ENCODE data around the gene CDC45. TPM values are rescaled to one million over a fixed set of nuclear protein-coding genes. Genes with fewer than 3 reads are reported as not detected.

CDC45 gene, protein sequence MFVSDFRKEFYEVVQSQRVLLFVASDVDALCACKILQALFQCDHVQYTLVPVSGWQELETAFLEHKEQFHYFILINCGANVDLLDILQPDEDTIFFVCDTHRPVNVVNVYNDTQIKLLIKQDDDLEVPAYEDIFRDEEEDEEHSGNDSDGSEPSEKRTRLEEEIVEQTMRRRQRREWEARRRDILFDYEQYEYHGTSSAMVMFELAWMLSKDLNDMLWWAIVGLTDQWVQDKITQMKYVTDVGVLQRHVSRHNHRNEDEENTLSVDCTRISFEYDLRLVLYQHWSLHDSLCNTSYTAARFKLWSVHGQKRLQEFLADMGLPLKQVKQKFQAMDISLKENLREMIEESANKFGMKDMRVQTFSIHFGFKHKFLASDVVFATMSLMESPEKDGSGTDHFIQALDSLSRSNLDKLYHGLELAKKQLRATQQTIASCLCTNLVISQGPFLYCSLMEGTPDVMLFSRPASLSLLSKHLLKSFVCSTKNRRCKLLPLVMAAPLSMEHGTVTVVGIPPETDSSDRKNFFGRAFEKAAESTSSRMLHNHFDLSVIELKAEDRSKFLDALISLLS
- total RNA-seq = 100 to 1,000 TPM; 103 to 111 TPM

DNA sequence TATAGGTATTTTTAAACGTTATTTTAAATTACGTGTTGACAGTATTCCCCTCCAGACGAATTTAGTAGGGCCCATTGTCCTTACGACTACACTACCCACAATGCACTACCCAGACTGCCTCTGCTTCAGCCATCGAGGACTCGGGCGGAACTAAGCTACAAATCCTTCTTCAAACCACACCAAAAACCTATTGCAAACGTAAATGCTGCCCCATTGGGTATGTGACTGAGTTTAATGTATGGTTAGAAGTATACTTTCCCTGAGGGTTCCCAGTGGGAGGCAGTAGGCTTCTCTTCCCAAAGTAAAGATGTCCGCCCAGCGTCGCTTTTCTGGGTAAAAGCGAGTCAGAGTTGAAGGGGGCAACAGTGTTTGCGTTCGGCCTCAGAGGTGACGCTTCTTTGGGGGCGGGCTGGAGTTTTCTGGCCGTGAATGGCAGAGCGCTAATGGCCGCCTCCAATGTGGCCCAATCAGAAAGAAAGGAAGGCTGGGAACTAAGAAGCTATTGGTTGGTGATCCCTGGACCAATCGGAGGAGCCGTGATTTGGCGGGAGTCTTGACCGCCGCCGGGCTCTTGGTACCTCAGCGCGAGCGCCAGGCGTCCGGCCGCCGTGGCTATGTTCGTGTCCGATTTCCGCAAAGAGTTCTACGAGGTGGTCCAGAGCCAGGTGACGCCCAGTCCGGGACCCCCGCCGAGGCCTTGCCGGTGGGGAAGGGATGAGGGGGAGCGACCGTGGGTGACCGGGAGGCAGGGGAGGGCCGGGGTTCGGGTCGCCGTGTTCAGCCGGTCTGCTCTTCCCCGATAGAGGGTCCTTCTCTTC, at the start of gene CDC45:
Gene CDC45 (plus strand): TSS at position 566 of the 818 bp plus-strand sequence. CDS start 49 bp downstream, at position 615.
- Mint-ChIP-seq H3K27ac (peak within 1 kb of the TSS; percentile 99), H3K4me3 (peak within 1 kb of the TSS; percentile 99), H3K4me1 (peaks cover 45% of the 10 kb centered on the region), H3K9me3 (ENCODE audit: low read depth) (no peaks in the 10 kb centered on the region), H3K36me3 (ENCODE audit: low read depth) (peaks cover 46% of the 10 kb centered on the region), H3K27me3 (no peaks in the 10 kb centered on the region)
- CTCF ChIA-PET = interaction anchor here (0.7 to 1.6 kb wide), 4 partner anchors 8 to 373 kb away, joined by 3 to 4 read pairs (median 4); partner anchors contain the start of gene ESS2
- intact Hi-C loops (cut with DNase I, micrococcal nuclease) = loop anchor here (1.0 to 5.0 kb wide), 15 partner anchors 32 to 638 kb away; partner anchors contain the start of genes C22orf39 (in 2 of the 2), CLTCL1 (in 2 of the 2), DGCR2 (in 2 of the 2) and ESS2 (in 2 of the 2)
- DNase-seq = peak; percentile 97
- ATAC-seq = peak; percentile 91
- POLR2A ChIA-PET = interaction anchor here (0.5 to 1.6 kb wide), 14 partner anchors 10 to 361 kb away, joined by 3 to 8 read pairs (median 4); partner anchors contain the start of genes ESS2, HIRA, MRPL40 and SLC25A1

DNA sequence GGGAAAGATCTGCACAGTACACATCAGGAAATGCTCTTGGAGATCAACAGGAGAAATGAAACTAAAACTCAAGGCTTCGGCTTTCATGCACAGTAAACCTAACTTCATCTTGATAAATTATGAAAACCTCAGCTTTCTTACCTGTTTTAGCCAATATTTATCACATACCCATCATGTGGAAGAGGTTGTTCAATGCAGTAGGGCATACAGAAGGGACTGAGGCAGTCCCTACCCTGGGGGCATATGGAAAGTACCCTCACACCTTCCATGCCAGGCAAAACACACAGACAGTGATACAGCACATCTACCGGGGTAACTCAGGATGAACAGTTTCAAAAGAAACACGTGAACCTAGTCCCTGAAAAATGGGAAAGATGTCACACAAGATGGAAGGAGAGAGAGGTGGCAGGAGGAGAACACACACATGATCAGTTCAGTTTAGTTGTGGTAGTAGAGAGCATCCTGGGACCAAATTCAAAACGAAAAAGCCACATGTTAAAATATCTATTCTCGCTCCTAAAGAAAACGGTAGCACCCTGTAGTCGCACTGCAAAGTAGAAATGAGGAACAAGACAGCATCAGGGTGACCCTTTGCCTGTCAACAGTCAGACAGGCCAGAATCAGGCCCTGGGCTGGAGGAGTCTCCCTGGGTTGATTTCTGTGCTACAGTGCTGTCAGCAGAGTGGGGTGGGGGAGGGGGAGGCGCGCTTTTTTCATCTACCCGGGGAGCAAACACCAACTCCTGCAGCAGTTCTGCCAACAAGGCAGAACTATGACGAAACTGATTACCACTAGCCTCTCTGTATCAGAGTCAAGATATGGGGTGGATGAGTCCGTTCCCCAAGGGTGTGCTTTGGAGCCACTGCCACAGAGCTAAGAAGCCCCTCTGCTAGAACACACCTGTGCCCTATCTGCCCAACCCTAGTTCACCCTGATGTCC, 49.5 kb upstream of the CDC45 start:
- intact Hi-C loops (cut with DNase I, micrococcal nuclease) = loop anchor here in 1 of 2 experiments (5.0 kb wide), 1 partner anchor 253 kb away; the partner anchor contains the start of gene SLC25A1
- H3K4me1 Mint-ChIP-seq = peaks cover 56% of the 10 kb centered on the region
- ATAC-seq (peak; percentile 6), DNase-seq (peak; percentile 71)
- ChIA-PET CTCF (interaction anchor here (0.5 to 1.1 kb wide), 3 partner anchors 12 to 24 kb away, joined by 3 read pairs; no protein-coding TSS in a partner anchor), POLR2A (no interaction called here)
- peak overlapping the region; percentile 86 for H3K27ac Mint-ChIP-seq
- H3K36me3 Mint-ChIP-seq (ENCODE audit: low read depth) = peaks cover 23% of the 10 kb centered on the region
- H3K9me3 Mint-ChIP-seq (ENCODE audit: low read depth) = no peaks in the 10 kb centered on the region
- no peaks in the 10 kb centered on the region for H3K27me3 Mint-ChIP-seq
- peak overlapping the region; percentile 75 for H3K4me3 Mint-ChIP-seq

DNA sequence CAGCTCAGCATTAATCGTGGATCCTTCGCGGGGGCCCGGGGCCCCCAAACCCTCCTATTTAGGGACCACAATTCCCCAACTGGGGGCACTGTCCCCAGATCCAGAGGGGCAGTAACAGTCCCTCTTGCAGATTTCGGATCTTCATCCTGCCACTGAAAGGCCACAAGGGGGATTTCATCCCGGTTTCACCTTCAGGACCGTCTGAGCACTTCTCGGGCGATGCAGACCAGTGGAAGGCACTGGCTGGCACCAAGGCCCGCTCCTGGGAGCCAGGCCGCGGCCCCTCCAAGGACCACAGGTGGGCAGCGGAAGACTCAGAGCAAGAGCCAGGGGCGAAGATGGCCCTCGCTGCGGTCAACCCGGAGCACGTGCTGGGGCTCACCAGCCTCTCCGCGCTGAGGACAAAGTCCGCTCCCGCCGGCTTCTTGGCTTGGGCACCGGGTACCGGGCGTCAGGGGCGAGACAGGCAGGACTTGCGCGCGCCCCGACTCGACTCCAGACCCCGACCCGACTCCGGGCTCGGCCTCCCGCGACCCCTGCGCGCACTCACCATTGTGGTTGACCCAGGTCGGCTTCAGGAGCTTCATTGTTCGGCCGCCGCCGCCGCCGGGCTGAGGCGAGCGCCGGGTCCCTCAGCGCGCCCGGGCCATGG, 48.7 kb upstream of the CDC45 start:
- Mint-ChIP-seq H3K4me1 (peaks cover 54% of the 10 kb centered on the region), H3K27ac (peak overlapping the region; percentile 86), H3K36me3 (ENCODE audit: low read depth) (peaks cover 25% of the 10 kb centered on the region), H3K9me3 (ENCODE audit: low read depth) (no peaks in the 10 kb centered on the region), H3K4me3 (peak overlapping the region; percentile 75), H3K27me3 (no peaks in the 10 kb centered on the region)
- DNase-seq = peak; percentile 45
- no peak for ATAC-seq
- intact Hi-C loops (cut with DNase I, micrococcal nuclease) = loop anchor here (1.0 to 5.0 kb wide), 2 partner anchors 254 to 287 kb away; partner anchors contain the start of genes ESS2 (in 1 of the 2) and SLC25A1 (in 1 of the 2)
- CTCF ChIA-PET = interaction anchor here (0.5 to 1.1 kb wide), 4 partner anchors 11 to 47 kb away, joined by 3 read pairs; no protein-coding TSS in a partner anchor
- POLR2A ChIA-PET = interaction anchor here (0.6 to 1.8 kb wide), 6 partner anchors 8 to 49 kb away, joined by 3 to 8 read pairs (median 4); partner anchors contain the start of genes C22orf39 and CDC45

DNA sequence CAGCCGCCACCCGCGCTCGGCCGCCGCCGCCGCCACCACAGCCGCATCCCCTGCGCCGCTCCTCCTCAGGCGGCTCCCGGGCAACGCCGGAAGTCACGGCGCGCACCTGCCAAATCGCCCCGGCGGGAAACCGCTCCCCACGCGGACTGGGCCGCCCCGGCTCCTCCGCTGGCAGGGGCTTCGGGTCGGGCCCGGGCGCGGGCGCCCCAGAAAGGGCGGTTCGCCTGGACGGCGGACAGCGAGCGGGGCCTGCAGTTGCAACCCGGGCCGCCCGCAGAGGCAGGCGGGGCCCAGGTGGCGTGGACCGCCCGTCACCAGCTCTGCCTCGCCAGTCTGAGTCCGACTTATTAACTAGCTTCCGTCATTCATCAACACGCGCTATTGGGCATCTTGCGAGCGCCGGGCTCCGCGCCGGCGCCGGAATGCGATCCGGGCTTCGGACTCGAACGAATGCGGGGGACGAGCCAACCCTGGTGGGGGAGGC, 48.0 kb upstream of the CDC45 start, which contains the start of gene HIRA:
Gene HIRA (minus strand): TSS at position 85 of the 484 bp plus-strand sequence. CDS start 257 bp downstream, outside the sequence.
- H3K27me3 Mint-ChIP-seq = no peaks in the 10 kb centered on the region
- ATAC-seq = peak; percentile 61
- H3K36me3 Mint-ChIP-seq (ENCODE audit: low read depth) = peaks cover 24% of the 10 kb centered on the region
- DNase-seq = peak; percentile 90
- CTCF ChIA-PET = interaction anchor here (1.0 kb wide), 1 partner anchor 47 kb away, joined by 3 read pairs; no protein-coding TSS in a partner anchor
- H3K4me3 Mint-ChIP-seq = peak within 1 kb of the TSS; percentile 75
- intact Hi-C loops (cut with DNase I, micrococcal nuclease) = loop anchor here (1.0 to 5.0 kb wide), 9 partner anchors 16 to 686 kb away; partner anchors contain the start of genes C22orf39 (in 2 of the 2), CDC45 (in 2 of the 2), SLC25A1 (in 2 of the 2) and UFD1 (in 2 of the 2)
- H3K4me1 Mint-ChIP-seq = peaks cover 48% of the 10 kb centered on the region
- POLR2A ChIA-PET = interaction anchor here (0.6 to 1.8 kb wide), 7 partner anchors 8 to 48 kb away, joined by 3 to 8 read pairs (median 3); partner anchors contain the start of genes C22orf39 and CDC45
- peak within 1 kb of the TSS; percentile 96 for H3K27ac Mint-ChIP-seq
- no peaks in the 10 kb centered on the region for H3K9me3 Mint-ChIP-seq (ENCODE audit: low read depth)

DNA sequence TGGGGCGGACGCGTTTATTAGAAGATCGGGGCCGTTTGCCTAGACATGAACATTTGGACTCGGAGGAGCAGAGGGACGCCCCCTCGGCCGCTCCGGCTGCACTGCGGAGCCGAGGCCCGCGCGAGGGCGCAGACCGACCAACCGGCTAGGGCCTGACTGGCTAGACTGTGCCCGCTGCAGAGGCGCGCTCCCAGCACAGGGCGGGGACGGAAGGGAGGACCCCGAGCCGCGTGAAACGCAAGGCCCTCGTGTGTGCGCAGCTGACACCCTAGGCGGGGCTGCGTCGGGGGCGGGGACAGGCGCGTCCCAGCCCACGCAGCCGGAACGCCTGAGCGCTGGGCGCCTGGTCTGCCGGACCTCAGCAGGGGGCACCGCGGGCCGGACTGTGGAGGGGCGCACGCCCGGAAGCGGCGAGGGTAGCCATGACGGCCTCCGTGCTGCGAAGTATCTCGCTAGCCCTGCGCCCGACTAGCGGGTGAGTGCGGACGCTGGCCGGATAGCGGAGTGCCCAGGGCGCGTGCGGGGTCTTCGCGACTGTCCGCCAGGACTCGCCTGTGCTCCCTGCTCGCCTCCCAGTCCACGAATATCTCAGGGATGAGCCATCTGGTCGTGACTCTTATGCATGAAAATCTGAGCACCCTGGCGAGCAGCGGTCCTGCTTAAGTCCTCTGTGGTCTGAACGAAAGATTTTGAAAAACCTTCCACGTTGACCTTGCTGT, 47.4 kb upstream of the CDC45 start, which contains the start of gene MRPL40:
Gene MRPL40 (plus strand): TSS at position 413 of the 719 bp plus-strand sequence. CDS start 10 bp downstream, at position 423.
- H3K36me3 Mint-ChIP-seq (ENCODE audit: low read depth) = peaks cover 24% of the 10 kb centered on the region
- H3K27me3 Mint-ChIP-seq = no peaks in the 10 kb centered on the region
- ChIA-PET POLR2A (interaction anchor here (0.6 to 1.8 kb wide), 5 partner anchors 13 to 47 kb away, joined by 3 to 8 read pairs (median 5); partner anchors contain the start of genes C22orf39 and CDC45), CTCF (interaction anchor here (1.0 kb wide), 2 partner anchors 46 to 52 kb away, joined by 3 read pairs; no protein-coding TSS in a partner anchor)
- ATAC-seq (peak; percentile 86), DNase-seq (peak; percentile 94)
- intact Hi-C loops (cut with DNase I, micrococcal nuclease) = loop anchor here (1.0 to 5.0 kb wide), 8 partner anchors 15 to 685 kb away; partner anchors contain the start of genes C22orf39 (in 2 of the 2), CDC45 (in 2 of the 2), SLC25A1 (in 2 of the 2) and UFD1 (in 2 of the 2)
- no peaks in the 10 kb centered on the region for H3K9me3 Mint-ChIP-seq (ENCODE audit: low read depth)
- peak within 1 kb of the TSS; percentile 96 for H3K27ac Mint-ChIP-seq
- peaks cover 43% of the 10 kb centered on the region for H3K4me1 Mint-ChIP-seq
- peak within 1 kb of the TSS; percentile 75 for H3K4me3 Mint-ChIP-seq

DNA sequence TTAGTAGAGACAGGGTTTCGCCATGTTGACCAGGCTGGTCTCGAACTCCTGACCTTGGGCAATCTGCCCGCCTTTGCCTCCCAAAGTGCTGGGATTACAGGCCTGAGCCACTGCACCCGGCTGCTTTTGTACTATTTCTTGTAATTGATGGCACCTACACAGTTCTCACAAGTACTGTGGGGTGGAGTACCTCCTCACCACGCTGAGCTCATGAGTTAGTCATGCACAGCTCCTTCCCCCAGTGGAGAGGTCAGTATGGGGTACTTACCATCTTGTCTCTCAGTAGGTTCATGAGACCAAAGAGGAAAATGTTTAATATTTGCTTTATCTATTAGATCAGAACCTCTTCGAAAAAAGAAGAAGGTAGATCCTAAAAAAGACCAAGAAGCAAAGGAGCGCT, 45.3 kb upstream of the CDC45 start:
- peak overlapping the region; percentile 35 for H3K27ac Mint-ChIP-seq
- peaks cover 30% of the 10 kb centered on the region for H3K4me1 Mint-ChIP-seq
- H3K9me3 Mint-ChIP-seq (ENCODE audit: low read depth) = no peaks in the 10 kb centered on the region
- peaks cover 22% of the 10 kb centered on the region for H3K36me3 Mint-ChIP-seq (ENCODE audit: low read depth)
- no peaks in the 10 kb centered on the region for H3K27me3 Mint-ChIP-seq
- H3K4me3 Mint-ChIP-seq = no peak overlapping the region
- ATAC-seq (no peak), DNase-seq (no peak)
- intact Hi-C loops (cut with DNase I, micrococcal nuclease) = loop anchor here in 1 of 2 experiments (5.0 kb wide), 1 partner anchor 257 kb away; the partner anchor contains the start of gene SLC25A1
- POLR2A ChIA-PET = interaction anchor here (0.6 kb wide), 1 partner anchor 53 kb away, joined by 3 read pairs; no protein-coding TSS in a partner anchor
- CTCF ChIA-PET = interaction anchor here (0.7 to 1.0 kb wide), 3 partner anchors 8 to 12 kb away, joined by 3 to 4 read pairs (median 4); no protein-coding TSS in a partner anchor

DNA sequence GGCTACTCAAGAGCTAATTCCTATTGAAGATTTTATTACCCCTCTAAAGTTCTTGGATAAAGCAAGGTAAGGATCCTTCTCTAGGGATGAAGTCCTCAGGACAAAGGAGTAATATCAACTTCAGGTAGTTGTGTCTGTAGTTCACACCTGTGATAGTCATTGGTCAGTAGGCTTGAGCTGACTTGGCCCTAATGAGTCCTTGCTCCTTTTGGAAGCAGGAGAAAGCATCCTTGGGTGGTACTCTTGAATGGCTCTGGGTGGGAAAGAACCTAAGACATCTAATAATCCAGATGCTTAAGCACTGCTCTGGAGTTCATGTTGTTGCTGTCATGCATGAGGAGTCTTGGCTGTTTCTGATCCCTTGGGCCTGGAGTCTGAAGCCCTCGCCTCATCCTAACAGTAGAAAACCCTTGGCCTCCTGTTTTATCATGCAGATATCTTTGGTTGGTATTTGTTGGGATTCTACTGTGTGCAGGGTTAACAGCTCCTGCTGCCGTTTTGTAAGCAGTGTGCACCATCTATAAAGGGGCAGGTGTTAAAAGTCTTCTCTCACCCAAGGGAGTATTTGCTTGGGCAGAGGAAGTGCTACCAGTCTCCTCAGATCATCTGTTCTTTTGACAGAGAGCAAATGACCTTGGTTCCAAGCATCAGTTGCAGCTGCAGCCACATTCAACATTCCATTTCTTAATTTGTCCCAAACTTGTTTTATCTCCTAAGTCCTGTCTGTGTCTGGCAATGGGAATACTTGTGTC, 44.7 kb upstream of the CDC45 start:
- intact Hi-C loops (cut with DNase I, micrococcal nuclease) = loop anchor here in 1 of 2 experiments (5.0 kb wide), 1 partner anchor 258 kb away; the partner anchor contains the start of gene SLC25A1
- DNase-seq (no peak), ATAC-seq (no peak)
- H3K4me3 Mint-ChIP-seq = no peak overlapping the region
- H3K4me1 Mint-ChIP-seq = peaks cover 24% of the 10 kb centered on the region
- POLR2A ChIA-PET = interaction anchor here (0.6 kb wide), 1 partner anchor 10 kb away, joined by 3 read pairs; no protein-coding TSS in a partner anchor
- CTCF ChIA-PET = interaction anchor here (1.0 kb wide), 1 partner anchor 10 kb away, joined by 3 read pairs; no protein-coding TSS in a partner anchor
- no peak overlapping the region for H3K27ac Mint-ChIP-seq
- no peaks in the 10 kb centered on the region for H3K27me3 Mint-ChIP-seq
- H3K36me3 Mint-ChIP-seq (ENCODE audit: low read depth) = peaks cover 19% of the 10 kb centered on the region
- H3K9me3 Mint-ChIP-seq (ENCODE audit: low read depth) = no peaks in the 10 kb centered on the region

Data from activated CD4-positive, alpha-beta T cell treated with anti-CD3 and anti-CD28 coated beads for 36 hours (primary cell).